Skin of body (tissue), 2 donors: ENCODE results near the gene JPH3. TPM values are rescaled to one million over a fixed set of nuclear protein-coding genes. Genes with fewer than 3 reads are reported as not detected.

Experiments
- DNase-seq: peaks from one replicate; lab custom pipeline; 2025; lab: John Stamatoyannopoulos, UW
- total RNA-seq: library from RNA; depleted of rRNA; stranded (reverse); fragments of >200 nt; gene quantifications from one replicate; pipeline ENCODE4 v1.2.3, GENCODE V29; 2014

JPH3 gene
- total RNA-seq, 1 donor from 2014 or later: 0.69 TPM

DNA sequence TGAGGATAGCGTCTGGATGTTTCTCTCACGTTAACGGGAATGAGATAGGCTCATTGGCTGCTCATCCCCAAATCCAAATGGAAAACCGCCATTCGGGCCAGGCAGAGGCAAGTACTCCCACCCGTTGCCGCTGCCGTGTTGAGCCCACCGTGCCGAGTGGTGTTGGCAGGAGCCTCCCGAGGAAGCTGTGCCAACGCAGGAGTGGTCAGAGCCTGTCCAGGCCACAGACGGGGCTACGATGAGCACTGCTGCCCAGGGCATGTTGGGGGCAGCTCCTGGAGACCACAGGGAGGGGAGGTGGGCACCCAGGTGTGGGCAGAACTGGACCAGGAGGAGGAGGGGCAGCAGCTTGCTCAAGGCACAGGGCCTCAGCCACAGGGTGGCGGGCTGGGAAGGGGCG lies 91.5 kb downstream of the JPH3 start:
- DNase-seq: no peak

DNA sequence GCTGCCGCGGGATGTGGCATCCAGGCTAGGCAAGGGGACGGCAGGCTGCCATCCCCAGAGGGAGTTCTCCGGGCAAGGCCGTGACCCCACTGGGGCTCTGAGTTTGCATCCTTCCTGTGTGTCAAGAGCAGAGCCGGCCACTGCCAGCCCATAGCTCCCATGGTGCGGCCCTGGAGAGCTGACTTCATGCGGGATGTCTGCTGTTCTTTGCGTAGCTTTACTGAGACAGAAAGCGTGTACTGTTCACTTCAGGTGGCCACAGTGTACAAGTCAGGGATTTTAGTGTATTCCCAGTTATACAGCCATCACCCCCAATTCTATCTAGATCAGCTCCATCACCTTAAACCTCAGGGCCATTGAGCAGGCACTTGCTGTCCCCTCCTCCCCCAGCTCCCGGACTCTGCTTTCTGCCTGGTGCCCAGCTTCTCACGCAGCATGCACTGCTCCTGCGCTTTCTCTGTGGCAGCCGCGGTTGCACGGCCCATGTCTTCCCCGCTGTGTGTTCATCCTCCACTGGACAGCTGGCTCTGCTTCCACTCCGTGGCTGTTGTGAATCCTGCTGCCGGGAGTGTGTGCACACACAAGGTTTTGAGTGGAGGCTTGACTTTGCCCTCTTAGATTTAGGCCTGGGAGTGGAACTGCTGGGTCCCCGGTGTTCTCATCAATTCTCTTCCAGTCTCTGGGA lies 92.3 kb downstream of the JPH3 start:
- no peak for DNase-seq

DNA sequence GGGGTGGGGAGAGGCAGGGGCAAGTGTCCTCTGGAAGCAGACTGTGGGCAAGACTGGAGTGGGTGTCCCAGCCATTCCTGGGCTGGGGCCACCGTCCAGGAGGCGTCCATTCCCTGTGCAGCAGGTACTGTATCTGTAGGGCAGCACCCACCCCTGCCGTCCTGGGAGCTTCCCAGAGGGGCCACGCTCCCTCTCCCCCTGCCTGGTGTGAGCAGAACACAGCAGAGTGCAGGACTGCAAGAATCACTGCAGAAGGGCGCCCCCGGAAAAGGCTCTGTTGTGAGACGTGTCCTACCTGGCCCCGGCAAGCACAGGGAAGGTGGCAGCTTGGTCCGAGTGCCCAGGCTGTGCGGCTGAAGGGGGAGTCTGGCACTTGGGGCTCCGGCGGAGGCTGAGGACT lies 93.2 kb downstream of the JPH3 start:
- no peak for DNase-seq

DNA sequence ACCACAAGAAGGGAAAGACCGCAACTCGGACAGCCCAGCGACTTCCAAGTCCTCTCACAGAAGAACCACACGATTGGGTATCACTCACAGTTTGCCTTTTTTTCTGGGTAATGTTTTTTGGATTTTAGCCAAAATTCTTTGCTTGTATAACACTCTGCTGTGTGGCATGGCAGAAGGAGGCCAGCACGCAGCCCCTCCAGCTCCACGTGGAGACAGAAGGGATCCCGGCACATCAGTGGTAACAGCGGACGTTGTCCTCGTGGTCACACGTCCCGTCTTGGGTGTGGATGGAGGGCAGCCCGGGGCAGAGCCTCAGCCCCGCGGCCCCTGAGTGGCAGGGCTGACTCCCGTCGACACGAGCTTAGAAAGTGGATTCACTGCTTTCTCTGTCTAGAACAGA lies 94.4 kb downstream of the JPH3 start:
- DNase-seq: no peak

DNA sequence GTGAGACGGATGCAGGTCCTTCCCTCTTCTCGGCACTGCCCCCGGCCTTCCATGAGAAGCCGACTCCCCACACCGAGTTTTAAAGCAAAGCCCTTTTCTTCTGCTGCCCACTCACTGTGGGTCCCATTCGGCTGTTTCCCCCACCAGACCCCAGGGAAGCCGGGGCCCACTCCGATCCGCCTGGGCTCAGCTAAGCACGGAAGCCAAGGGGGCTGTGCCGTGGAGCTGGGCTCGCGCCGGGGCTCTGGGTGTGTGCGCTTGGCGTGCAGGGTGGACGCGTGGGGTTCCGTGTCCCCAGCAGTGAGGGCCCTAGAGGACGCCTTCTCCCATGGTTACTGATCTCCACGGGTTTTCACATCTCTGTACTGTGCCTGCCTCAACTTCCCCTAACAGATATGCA lies 94.9 kb downstream of the JPH3 start:
- no peak for DNase-seq

DNA sequence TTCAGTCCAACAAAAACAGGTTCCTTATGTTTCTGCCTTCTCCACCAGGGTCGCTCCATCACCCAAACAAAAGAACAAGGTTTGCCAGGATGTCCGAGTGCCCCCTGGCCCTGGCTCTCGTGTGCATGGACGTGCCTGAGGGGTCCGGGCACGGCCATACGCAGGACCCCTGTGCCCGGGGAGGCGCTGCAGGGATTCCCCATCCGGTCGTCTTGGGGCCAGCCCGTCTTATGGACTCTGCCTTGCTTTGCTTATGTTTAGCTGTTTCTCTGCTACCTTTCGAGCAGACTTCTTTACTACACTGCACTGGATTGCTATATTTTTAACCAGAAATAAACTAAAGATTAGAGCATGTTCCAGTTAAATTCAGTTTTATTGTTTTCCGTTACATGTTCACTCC lies 95.5 kb downstream of the JPH3 start:
- no peak for DNase-seq

DNA sequence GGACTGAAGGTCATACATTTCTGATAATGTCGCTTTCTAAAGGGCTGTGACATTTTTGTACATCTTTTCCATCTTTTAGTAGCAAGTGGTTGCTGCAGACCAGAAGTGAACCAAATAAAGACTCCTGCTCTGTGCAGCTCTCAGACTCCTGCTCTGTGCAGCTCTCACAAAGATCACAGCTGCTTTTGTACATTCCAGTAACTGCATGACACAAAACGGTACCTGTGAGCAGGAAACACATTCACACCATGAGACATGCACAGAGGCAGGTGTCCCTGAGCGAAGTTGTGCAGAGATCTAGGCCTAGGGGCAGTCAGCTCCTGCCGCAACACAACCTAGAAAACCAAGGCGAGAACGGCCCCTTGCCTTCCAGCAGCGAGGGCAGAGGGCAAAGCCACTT lies 95.9 kb downstream of the JPH3 start:
- DNase-seq: no peak

DNA sequence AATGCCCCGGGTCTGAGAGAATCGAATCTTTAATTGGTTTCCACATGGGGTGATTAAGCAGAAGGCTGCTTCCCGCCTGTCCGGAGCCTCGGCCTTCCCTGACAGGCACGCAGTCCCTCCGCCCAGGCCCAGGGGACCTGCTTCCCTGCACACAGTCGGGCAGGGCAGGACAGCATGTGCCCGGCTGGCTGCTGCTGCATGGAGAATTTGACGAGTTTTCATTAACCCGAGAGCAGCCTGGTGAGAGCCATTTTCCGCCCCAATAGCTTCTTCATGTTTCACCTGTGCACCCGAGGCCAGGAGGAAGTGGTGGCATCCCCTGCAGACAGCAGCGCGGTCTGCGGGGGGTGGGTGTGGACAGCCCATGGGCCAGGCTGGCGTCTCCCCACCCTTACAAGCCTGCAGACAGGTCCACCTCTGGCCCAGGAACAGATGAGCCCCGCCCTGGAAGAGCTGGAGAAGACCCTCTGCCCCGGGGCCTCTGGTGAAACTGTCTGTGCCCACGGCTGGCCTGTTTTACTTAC lies 96.4 kb downstream of the JPH3 start:
- DNase-seq: no peak

DNA sequence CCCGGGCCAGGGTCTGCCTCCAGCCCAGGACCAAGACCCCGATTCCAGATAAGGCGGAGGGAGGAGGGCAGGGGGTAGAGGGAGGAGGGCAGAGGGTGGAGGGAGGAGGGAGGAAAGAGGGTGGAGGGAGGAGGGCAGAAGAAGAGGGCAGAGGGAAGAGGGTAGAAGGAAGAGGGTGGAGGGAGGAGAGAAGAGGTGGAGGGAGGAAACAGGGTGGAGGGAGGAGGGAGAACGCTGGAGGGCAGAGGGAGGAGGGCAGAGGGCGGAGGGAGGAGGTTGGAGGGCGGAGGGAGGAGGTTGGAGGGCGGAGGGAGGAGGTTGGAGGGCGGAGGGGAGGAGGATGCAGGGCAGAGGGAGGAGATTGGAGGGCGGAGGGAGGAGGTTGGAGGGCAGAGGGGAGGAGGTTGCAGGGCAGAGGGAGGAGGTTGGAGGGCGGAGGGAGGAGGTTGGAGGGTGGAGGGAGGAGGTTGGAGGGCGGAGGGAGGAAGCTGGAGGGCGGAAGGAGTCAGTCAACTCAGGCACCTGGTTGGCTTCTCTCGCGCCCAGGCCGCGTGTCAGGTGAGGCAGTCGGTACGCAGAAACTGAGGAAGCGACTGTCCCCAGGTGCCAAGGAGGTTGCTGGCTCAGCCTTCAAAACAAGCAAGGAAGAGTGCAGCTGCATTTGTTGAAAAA lies 98.2 kb downstream of the JPH3 start:
- DNase-seq: no peak

DNA sequence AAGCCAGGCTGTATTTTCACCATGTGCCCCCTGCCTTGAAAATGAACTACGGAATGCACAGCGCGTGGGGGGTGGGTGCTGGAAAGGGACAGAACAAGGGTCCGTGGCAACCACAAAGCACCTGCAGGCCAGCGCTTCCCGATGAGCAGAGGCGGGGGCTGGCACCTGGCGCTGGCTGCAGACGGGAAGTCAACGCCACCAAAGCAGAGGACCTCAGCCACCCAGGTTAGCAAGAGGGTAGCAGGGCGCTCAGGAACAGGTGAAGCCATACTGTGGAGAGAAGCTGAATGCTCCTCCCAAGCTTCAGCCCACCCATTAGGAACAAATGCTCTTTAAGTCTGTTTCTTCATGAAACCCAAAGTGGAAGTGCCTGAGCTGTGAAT lies 98.8 kb downstream of the JPH3 start:
- no peak for DNase-seq

DNA sequence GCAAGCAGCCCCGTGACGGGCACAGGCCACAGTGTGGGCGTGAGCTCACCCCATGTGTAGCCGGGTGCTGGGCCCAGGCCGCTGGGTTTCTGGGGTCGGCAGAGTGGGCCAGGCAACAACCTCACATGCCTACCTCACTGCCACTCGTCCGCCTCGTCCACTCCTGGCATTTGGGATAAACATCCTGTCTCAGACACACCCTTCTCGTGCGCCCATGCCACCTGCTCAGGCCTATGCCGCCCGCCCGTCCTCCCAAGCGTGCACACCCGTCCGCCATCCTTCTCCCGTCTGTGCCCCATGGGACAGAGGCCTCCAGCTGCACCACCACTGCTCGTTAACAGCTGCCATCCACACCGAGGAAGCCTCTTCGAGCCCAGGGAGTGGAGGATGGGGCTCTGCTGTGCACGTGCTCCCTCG lies 99.2 kb downstream of the JPH3 start:
- no peak for DNase-seq

DNA sequence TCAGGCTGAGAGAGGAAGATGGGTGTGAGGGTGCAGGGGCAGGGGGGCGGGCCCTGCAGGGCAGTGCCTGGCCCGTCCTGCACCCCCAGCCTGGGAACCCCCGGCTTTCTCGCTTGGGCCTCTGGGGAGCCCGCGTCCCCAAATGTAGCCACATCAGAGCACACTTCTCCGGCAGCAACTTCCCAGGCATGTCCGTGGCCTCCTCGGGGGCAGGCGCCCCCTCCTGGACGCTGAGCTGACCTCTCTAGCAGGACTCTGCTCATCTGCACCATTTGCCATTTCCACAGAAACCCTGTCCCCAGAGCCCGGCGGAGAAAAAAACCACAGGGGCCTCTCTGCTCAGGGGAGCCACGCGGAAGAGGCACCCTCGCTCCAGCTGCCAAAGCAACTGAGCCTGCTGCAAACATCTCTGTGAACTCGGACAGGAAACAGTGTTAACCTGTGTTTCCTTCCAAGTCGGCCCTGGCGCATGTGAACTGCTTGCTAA lies 100.1 kb downstream of the JPH3 start:
- DNase-seq: peak; percentile 1

DNA sequence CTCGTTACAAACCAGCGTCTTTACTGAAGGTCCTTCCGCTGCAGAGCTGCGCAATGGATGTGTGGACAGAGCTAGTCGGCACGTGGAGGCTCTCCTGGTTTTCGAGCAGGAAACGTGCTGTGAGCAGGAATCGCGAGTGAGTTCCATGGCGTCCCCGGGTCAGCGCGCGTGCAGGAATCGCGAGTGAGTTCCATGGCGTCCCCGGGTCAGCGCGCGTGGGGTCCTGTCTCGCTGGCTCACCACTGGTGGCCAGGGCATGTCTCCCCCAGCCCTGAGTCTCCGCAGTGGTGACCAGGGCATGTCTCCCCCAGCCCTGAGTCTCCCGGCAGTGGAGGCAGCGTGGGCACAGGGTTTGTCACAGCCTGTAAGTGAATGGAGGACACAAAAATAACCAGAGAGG lies 100.8 kb downstream of the JPH3 start:
- no peak for DNase-seq

DNA sequence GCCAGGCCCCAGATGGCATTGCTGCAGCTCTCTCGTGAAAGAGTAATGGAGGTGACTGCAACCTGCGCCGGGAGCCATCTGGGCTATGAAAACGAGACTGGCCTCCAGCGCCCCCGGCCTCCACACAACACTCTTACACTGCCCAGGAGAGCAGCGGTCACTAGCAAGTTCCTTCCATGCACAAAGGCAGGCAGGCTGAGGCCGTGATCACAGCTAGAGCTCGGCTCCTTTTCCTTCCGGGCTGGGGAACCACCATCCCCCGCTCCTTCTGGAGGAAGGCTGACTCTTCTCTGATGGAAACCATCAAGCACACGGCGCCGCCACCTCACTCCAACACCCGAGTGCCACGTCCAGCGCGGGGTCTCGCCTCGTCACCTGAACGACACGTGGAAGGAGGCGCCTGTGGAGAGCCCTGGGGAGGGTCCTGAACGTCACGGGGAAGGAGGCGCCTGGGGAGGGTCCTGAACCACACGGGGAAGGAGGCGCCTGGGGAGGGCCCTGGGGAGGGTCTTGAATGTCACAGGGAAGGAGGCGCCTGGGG lies 101.6 kb downstream of the JPH3 start:
- DNase-seq: no peak

DNA sequence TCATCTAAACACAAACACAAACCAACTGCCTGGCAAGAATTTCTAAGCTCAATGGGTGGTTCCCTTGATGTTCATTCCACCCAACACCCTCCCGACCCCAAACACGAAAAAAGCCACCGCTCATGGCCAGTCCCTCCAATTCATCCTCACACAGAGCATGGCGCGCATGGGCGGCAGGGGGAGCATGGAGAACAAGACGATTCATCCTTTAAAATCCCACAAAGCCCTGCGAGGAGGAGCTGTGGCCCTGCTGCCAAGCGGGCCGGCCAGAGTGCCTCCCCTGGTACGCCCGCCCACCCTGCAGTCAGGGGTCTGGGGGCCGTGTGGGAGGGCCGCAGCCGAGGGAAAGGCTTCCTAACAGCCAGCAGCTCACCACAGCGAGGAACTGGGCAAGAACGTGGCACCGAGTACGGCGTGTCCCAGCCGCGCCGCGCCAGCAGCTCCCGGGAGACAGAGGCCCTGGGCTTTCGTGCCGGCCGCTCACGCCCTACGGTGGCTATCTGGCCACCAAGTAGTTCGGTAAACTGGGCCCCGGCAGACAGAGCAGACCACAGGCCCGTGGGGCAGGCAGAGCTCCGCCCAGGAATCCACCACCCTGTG lies 102.5 kb downstream of the JPH3 start:
- no peak for DNase-seq

DNA sequence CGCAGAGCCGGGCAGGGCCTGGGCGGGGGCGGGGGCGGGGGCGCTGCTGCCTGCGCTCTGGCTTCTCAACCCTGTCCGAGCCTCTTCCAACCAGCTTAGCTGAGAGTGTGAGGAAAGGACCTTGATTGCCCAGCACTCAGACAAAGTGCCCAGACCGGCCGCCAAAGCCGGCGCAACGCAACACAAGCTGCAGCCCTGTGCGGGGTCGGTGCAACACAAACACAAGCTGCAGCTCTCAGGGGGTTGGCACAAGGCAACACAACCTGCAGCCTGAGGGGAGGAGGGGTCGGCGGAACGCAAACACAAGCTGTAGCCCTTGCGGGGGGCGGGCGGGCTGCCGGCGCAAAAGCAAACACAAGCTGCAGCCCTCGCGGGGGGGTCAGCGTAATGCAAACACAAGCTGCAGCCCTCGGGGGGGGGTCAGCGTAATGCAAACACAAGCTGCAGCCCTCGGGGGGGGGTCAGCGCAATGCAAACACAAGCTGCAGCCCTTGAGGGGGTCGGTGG lies 103.5 kb downstream of the JPH3 start:
- no peak for DNase-seq

DNA sequence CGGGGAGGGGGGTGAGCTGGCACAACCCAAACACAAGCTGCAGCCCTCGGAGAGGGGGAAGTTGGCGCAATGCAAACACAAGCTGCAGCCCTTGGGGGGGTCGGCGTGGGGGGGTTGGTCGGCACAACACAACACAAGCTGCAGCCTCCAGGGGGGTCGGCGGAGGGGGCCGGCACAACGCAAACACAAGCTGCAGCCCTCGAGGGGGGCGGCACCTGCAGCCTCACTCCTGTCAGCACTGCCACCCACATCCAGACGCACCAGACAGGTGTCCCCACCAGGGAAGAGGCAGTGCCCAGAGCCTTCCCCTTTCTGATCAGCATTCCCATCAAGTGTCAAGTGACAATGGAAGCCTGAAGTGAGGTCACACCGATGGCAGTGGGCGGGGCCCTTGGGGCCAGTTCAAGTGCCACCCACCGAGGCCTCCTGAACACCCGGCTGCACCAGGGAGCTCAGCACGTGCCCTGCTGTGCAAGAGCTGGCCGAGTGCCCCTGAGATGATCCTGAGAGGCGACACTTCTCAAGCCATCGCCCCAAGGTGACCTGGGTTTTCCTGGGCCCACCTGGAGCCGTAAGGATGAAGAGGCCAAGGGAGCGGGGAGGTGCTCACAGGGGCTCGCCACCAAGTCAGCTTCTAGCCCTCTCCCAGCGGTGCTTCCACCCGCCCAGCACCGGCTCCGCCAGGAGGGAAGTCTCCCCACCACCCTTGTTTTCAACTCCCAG lies 104.1 kb downstream of the JPH3 start:
- DNase-seq: no peak

DNA sequence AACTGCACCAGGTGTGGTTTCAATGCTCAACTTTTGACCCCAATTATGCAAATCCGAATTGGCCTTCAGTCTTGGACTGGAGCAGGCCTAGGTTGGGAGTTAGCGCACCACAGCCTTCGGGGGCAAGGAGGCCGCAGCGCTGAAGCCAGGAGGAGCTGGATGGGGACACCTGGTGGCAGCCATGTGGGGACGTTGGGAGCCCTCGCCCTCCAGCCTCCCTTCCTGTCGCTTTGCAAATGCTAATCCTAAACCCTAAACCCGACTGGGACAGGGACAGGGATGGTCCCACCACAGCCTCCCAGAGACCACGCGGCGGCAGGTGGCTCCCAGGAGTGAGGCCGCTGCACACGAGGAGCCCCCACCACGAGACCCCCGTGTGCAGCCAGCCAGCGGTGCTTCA lies 104.8 kb downstream of the JPH3 start:
- DNase-seq: no peak

DNA sequence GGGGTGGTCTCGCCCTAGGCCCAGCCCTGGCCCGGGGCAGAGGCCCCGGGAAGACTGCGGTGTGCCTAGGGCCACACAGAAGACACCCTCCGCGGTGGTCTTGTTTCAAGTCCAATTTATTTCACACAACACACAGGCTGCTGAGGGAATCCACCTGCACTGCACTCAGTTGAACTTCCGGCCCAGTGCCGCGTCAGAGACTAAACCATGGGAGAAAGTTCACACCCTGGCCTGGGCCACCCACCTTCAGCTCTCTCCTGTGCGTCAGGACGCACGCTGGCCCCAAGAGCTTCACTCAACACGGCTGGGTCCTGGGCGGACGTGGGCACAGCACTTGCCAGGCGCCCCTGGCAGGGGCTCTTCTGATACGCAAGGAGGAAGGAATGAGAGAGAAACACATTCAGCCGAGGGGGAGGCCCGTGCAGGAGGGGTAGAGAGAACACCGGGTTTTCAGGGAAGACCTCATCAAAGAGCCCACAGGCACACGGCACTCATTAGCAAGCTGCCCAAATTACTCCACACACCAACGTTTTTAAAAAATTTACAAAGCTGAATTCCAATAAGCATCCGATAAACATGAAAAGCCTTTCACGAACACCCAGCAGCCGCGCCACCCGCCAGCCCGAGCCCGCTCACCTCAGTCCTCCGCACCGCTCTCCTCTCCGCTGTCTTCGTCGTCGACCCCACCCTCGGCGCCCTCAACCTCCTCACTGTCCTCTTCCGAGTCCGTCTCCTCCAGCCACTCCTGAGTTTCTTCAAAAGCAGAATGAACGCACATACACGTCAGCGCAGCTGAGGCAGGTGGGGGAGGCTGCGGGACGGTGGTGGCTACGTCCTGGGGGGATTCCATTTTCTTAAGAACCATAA lies 105.6 kb downstream of the JPH3 start:
- DNase-seq: no peak

DNA sequence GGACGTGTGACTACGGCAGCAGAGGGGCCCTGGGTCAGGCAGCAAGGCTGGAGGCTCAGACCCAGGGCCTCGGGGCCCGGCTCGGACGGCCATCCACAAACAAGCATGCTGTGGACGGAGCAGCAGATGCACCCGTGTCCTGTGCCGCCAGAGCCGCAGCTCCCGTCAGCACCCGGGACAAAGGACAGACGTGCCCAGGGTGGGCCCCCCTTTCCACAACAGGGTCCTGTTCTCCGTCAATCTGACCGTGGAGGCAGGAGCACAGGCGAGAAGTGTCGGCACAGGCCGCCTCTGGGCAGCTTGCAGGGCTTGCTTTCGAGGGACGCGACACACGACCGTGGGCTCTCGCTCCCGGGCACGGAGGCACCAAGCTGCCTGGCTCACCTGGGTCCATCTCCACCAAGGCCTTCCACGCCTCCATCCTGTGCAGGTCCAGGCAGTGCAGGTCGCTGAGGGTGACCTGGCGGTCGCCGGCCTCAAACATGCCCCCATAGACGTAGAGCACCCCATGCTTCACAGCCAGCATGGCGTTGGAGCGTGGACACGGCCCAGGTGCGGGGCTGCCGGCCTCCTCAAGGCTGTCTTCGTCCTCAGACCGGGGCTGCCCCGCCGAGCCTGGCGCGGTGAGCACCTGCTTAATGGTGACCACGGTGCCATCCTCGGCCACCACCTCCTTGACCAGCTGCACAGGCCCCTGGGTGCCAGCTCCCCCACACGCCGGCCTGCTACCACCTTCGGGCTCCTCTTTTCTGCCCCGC lies 106.8 kb downstream of the JPH3 start:
- no peak for DNase-seq
